GM21717 (cell line): ENCODE data around the gene LTBP1.

Source experiments
- ATAC-seq: cut with Tn5 transposase; IDR thresholded peaks from one replicate; pipeline ENCODE4 v1.9.1; 2021; ENCODE audit warnings: mild to moderate bottlenecking, moderate library complexity; ENCODE audit not compliant: unreplicated experiment

Gene LTBP1

GRCh38 chr2:33106115-33106514 is 159.4 kb downstream of the LTBP1 start:
- ATAC-seq = no peak

- ATAC-seq = no peak
These were observed 161.1 kb downstream of the LTBP1 start for GRCh38 chr2:33107690-33108482.

- ATAC-seq = no peak
These were observed 162.0 kb downstream of the LTBP1 start for GRCh38 chr2:33108483-33109443.

GRCh38 chr2:33110461-33110860 is 163.7 kb downstream of the LTBP1 start:
- ATAC-seq = no peak

- ATAC-seq = no peak
These were observed 164.3 kb downstream of the LTBP1 start for GRCh38 chr2:33111002-33111446.

- no peak for ATAC-seq
These were observed 168.4 kb downstream of the LTBP1 start for GRCh38 chr2:33115196-33115595.

- no peak for ATAC-seq
These were observed 169.0 kb downstream of the LTBP1 start for GRCh38 chr2:33115728-33116127.

GRCh38 chr2:33116799-33117198 is 170.0 kb downstream of the LTBP1 start:
- no peak for ATAC-seq

GRCh38 chr2:33118651-33119050 is 171.9 kb downstream of the LTBP1 start:
- ATAC-seq = no peak

- ATAC-seq = no peak
These were observed 174.7 kb downstream of the LTBP1 start for GRCh38 chr2:33121416-33121815.

- no peak for ATAC-seq
These were observed 175.2 kb downstream of the LTBP1 start for GRCh38 chr2:33121925-33122324.

GRCh38 chr2:33122726-33123125 is 176.0 kb downstream of the LTBP1 start:
- ATAC-seq = no peak

- no peak for ATAC-seq
These were observed 176.5 kb downstream of the LTBP1 start for GRCh38 chr2:33123216-33123615.

GRCh38 chr2:33126552-33126951 is 179.8 kb downstream of the LTBP1 start:
- no peak for ATAC-seq

- no peak for ATAC-seq
These were observed 180.2 kb downstream of the LTBP1 start for GRCh38 chr2:33126958-33127357.

GRCh38 chr2:33129263-33130053 is 182.7 kb downstream of the LTBP1 start:
- ATAC-seq = no peak

- no peak for ATAC-seq
These were observed 183.3 kb downstream of the LTBP1 start for GRCh38 chr2:33130054-33130447.

GRCh38 chr2:33130544-33130943 is 183.8 kb downstream of the LTBP1 start:
- no peak for ATAC-seq

- no peak for ATAC-seq
These were observed 184.4 kb downstream of the LTBP1 start for GRCh38 chr2:33131111-33131510.

GRCh38 chr2:33131749-33132148 is 185.0 kb downstream of the LTBP1 start:
- no peak for ATAC-seq

GRCh38 chr2:33133454-33133952 is 186.8 kb downstream of the LTBP1 start:
- no peak for ATAC-seq
